ENCODE measurements around the gene GCSAML. TPM values are rescaled to one million over a fixed set of nuclear protein-coding genes. Genes with fewer than 3 reads are reported as not detected.

GCSAML gene
- total and polyA plus RNA-seq, 2 of the 13 experiments (the other 11 are each of a cell fraction or from before 2014, with no cell fraction given): not detected

DNA sequence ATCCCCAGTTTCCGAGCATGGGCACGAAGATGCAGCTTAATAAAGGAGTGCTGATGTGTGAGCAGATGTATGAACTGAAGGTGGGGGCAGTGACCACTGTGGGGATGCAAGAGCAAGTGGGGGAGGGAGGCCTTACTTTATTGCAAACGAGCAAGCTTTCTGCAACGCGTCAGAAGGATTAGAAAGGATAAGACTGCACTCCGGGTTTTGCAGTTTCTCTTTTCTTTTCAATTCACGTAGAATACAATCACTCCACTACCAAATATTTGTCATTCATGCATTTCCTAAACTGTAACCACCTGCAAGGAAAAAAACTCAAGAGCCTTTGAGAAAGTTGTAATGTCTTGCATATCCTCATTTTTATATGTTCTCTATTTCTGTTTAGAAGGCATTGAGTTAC, 8.4 kb upstream of the GCSAML start:
- Histone ChIP-seq H3K9me3 (ENCODE audit: low read length) (no peaks in the 10 kb centered on the region), H3K9ac (ENCODE audit: insufficient read depth, low read depth, low read length) (no peak overlapping the region), H2AFZ (ENCODE audit: low read length) (no peak overlapping the region), H3K79me2 (ENCODE audit: insufficient read depth, low read length) (no peaks in the 10 kb centered on the region), H3K4me2 (ENCODE audit: low read depth, low read length) (no peak overlapping the region), H4K20me1 (ENCODE audit: insufficient read depth, low read length) (no peaks in the 10 kb centered on the region), H3K36me3 (replicated peaks in 1 of 2; ENCODE audit: control insufficient read depth in 1 of 2, insufficient read depth in 2 of 2, low read length in 2 of 2) (no peaks in the 10 kb centered on the region), H3K4me1 (ENCODE audit: insufficient read depth, low read length) (no peaks in the 10 kb centered on the region), H3K27ac (ENCODE audit: extremely low read length, insufficient read depth, low read length) (no peak overlapping the region), H3K27me3 (ENCODE audit: control insufficient read depth in 1 of 2, insufficient read depth in 2 of 2, low read length in 2 of 2) (no peaks in the 10 kb centered on the region), H3K4me3 (replicated peaks in 1 of 3; ENCODE audit: insufficient read depth in 1 of 3, low read depth in 2 of 3, low read length in 3 of 3) (no peak overlapping the region)
- POLR2A ChIA-PET: no interaction called here
- CTCF ChIA-PET (ENCODE audit: low intra/inter-chr PET ratio, low total read pairs): no interaction called here
- ATAC-seq (no peak), FAIRE-seq (no peak), DNase-seq (ENCODE audit: low spot score) (no peak)
- intact Hi-C loops (cut with micrococcal nuclease; ENCODE audit: unreplicated experiment) (no loop called here), in situ Hi-C loops (cut with HindIII; ENCODE audit: extremely low pct_ligation_motif_present, low pct_unique_long_range_greater_than_20kb) (no loop called here)
- no TSS peak for BruUV-seq (replicated peaks)
- TF ChIP-seq, protein P1, sequence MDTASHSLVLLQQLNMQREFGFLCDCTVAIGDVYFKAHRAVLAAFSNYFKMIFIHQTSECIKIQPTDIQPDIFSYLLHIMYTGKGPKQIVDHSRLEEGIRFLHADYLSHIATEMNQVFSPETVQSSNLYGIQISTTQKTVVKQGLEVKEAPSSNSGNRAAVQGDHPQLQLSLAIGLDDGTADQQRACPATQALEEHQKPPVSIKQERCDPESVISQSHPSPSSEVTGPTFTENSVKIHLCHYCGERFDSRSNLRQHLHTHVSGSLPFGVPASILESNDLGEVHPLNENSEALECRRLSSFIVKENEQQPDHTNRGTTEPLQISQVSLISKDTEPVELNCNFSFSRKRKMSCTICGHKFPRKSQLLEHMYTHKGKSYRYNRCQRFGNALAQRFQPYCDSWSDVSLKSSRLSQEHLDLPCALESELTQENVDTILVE (CRISPR knock-in tag; IDR thresholded peaks at IDR 0.05): no peak
- TF ChIP-seq MTF1 (CRISPR knock-in tag; IDR thresholded peaks at IDR 0.05) (no peak), JARID2 (CRISPR knock-in tag; IDR thresholded peaks at IDR 0.05; ENCODE audit: insufficient replicate concordance) (no peak), ZNF660 (CRISPR knock-in tag; IDR thresholded peaks at IDR 0.05; ENCODE audit: borderline replicate concordance, low read depth) (no peak), NFIC (IDR thresholded peaks at IDR 0.05; ENCODE audit: low read length) (no peak), HOXA9 (CRISPR knock-in tag; IDR thresholded peaks at IDR 0.05; ENCODE audit: borderline replicate concordance) (no peak), ZNF331 (CRISPR knock-in tag; IDR thresholded peaks at IDR 0.05) (no peak), KLF12 (CRISPR knock-in tag; IDR thresholded peaks at IDR 0.05; ENCODE audit: borderline replicate concordance) (no peak), ATAD3A (CRISPR knock-in tag; IDR thresholded peaks at IDR 0.05) (no peak), CBFB (CRISPR knock-in tag; IDR thresholded peaks at IDR 0.05) (no peak), SRSF9 (IDR thresholded peaks at IDR 0.05; ENCODE audit: borderline replicate concordance, insufficient read depth, low read depth, low read length, poor library complexity, severe bottlenecking) (no peak), ZNF234 (CRISPR knock-in tag; conservative IDR thresholded peaks at IDR 0.05) (no peak), FOXP1 (IDR thresholded peaks at IDR 0.05) (no peak), FOXP1 (CRISPR knock-in tag; IDR thresholded peaks at IDR 0.05) (no peak), ZNF556 (CRISPR knock-in tag; IDR thresholded peaks at IDR 0.05; ENCODE audit: borderline replicate concordance) (no peak), IKZF4 (CRISPR knock-in tag; IDR thresholded peaks at IDR 0.05; ENCODE audit: borderline replicate concordance, low read depth, not compliant biosample characterization) (no peak), FOXO1 (CRISPR knock-in tag; IDR thresholded peaks at IDR 0.05) (no peak)
- TF ChIP-seq, protein P2, sequence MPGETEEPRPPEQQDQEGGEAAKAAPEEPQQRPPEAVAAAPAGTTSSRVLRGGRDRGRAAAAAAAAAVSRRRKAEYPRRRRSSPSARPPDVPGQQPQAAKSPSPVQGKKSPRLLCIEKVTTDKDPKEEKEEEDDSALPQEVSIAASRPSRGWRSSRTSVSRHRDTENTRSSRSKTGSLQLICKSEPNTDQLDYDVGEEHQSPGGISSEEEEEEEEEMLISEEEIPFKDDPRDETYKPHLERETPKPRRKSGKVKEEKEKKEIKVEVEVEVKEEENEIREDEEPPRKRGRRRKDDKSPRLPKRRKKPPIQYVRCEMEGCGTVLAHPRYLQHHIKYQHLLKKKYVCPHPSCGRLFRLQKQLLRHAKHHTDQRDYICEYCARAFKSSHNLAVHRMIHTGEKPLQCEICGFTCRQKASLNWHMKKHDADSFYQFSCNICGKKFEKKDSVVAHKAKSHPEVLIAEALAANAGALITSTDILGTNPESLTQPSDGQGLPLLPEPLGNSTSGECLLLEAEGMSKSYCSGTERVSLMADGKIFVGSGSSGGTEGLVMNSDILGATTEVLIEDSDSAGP (CRISPR knock-in tag; IDR thresholded peaks at IDR 0.05; ENCODE audit: borderline replicate concordance): no peak
- TF ChIP-seq, protein P3, sequence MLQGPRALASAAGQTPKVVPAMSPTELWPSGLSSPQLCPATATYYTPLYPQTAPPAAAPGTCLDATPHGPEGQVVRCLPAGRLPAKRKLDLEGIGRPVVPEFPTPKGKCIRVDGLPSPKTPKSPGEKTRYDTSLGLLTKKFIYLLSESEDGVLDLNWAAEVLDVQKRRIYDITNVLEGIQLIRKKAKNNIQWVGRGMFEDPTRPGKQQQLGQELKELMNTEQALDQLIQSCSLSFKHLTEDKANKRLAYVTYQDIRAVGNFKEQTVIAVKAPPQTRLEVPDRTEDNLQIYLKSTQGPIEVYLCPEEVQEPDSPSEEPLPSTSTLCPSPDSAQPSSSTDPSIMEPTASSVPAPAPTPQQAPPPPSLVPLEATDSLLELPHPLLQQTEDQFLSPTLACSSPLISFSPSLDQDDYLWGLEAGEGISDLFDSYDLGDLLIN (CRISPR knock-in tag; IDR thresholded peaks at IDR 0.05; ENCODE audit: borderline replicate concordance): no peak
- TF ChIP-seq, protein P4, sequence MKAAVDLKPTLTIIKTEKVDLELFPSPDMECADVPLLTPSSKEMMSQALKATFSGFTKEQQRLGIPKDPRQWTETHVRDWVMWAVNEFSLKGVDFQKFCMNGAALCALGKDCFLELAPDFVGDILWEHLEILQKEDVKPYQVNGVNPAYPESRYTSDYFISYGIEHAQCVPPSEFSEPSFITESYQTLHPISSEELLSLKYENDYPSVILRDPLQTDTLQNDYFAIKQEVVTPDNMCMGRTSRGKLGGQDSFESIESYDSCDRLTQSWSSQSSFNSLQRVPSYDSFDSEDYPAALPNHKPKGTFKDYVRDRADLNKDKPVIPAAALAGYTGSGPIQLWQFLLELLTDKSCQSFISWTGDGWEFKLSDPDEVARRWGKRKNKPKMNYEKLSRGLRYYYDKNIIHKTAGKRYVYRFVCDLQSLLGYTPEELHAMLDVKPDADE (CRISPR knock-in tag; IDR thresholded peaks at IDR 0.05): no peak
- 30% methylated on average over 7 of the region's 7 CpGs for WGBS (ENCODE audit: low lambda C conversion rate)

All from HepG2 (cell line).